GM21367 (cell line): Measurements from ENCODE around the gene KLF15.

Experiments
- ATAC-seq: cut with Tn5 transposase; IDR thresholded peaks from one replicate; pipeline ENCODE4 v1.9.1; 2021; ENCODE audit not compliant: unreplicated experiment

KLF15 gene

GRCh38 chr3:126308394-126309125, 48.6 kb downstream of the KLF15 start:
- ATAC-seq: no peak

DNA sequence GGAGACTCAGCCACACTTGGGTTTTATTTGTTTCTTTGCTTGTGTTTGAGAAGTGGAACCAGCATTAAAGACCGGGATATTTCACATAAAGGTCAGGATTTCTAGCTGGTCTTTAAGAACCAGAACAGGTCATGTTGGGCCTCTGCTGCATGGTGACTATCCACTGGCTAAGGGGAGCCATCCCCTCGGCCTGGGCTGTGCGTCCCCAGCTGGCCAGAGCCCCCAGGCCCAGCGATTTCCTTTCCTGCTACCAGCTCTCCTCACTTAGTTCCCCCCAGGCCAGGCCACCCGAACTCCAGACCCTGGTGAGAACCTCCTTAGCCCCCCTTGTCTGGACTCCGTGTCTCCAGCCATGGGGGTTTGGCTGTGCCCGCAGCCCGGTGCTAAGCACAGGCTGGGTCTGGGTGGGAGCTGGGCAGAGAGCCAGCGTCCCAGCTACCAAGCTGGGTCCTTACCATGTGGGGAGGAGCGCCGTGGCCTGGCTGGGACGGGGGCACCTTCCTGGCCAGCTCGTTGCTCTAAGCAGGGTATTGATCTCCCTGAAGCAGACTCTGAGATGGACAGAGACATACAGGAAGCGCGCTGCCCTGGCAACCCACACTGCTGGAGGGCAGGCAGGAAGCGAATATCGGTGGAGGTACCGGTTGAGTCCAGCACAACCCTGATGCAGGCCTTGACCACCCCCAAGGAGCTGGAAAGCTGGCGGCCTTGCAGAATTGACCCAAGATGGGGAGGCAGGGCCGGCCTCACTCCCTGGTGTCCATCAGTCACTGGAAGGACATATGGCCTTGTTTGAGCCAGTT, 49.4 kb downstream of the KLF15 start:
- ATAC-seq: no peak

DNA sequence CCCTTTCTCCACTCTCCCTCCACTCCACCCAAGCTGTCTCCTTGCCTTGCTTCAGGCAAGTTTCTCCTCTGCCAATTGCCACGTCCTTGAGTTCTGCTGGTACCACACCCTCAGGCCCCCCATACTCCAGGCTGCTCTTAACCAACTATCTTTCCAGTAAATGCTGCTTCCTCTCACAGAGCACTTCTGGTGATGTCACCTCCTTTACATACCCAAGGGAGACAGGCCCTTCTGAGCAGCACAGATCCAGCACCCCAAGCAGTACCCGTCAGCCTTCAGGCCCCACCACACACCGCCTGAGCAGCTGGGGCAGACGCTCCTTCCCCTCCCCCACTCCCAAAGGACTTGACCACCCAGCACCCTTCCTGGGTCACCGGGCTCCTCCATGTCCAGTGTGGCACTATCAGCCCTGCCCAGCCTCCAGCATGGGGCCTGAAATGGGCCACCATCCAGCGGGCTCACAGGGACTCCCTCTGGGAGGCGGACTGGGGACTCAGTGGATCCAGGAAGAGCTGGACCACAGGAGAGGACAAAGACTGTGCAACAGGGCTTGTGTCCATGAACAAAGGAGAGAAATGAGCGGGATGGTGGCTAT, 50.2 kb downstream of the KLF15 start:
- no peak for ATAC-seq

GRCh38 chr3:126306397-126306796, 50.8 kb downstream of the KLF15 start:
- ATAC-seq: no peak

- ATAC-seq: no peak
Observed at GRCh38 chr3:126305427-126305826, 51.8 kb downstream of the KLF15 start.

- no peak for ATAC-seq
Observed at GRCh38 chr3:126304704-126305103, 52.5 kb downstream of the KLF15 start.

DNA sequence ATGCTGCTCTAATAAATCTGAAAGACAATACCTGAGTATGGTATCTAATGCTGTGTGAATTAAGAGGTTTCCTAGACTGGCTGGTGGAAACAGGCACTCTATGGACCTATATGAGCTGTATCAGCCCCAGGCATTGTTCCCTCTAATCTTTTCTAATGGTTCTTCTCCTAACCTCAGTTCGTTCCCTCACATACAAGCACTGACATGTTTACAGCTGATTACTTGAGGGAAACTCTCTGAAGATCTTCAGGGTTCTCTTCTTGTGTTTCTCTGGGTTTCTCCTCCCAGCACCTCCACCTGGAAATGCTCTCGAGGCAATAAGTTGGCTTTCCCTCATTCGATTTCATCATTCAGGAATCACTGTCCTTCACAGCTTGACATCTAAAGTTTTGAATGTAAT, 52.9 kb downstream of the KLF15 start:
- no peak for ATAC-seq

- no peak for ATAC-seq
Observed at GRCh38 chr3:126303272-126303671, 53.9 kb downstream of the KLF15 start.

DNA sequence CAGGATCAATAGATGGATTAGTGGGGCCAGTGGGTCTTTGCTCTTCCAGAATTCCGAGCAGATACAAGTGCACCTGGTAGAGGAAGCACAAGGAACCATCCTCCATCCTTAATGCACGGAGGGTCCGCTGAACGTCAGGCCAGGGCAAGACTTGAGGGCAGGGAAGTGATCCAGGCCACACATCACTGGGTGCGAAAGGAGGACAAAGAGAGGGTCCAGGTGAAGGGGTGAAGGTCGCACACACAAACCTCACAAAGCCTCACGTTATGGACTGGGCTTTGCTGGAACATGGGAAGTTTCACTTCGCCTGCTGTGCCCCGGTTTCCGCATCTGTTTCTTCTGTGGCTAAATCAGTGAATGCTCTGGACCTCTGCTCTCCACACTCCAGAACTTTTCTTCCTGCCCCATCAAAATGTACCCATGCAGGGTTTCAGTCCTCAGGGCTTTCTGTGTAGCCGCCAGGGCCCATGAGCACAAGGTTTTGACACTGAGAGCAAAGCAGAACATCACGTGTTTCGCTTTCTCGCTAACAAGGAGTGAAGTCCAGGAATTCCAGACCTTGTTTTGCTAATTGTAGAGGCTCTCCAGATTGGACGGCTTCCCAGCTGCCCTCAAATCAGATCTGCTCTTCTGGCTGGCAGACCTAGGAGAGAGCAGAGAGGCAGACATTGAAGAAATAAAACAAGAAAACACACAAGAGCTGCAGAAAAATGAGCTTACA, 56.3 kb downstream of the KLF15 start:
- ATAC-seq: no peak

GRCh38 chr3:126300001-126300760, 57.0 kb downstream of the KLF15 start:
- ATAC-seq: no peak

GRCh38 chr3:126295407-126295939, 61.7 kb downstream of the KLF15 start:
- no peak for ATAC-seq

- no peak for ATAC-seq
Observed at GRCh38 chr3:126294211-126294808, 62.9 kb downstream of the KLF15 start.

GRCh38 chr3:126293370-126294082, 63.7 kb downstream of the KLF15 start:
- ATAC-seq: no peak
